HepG2 (cell line): Measurements from ENCODE around the gene ACOX3.

ENCODE experiments used
- CTCF ChIP-seq: sonication (generic); formaldehyde crosslinking; IDR thresholded peaks from 2 replicates; pipeline ENCODE4 v1.5.0; 2020; ENCODE audit warnings: mild to moderate bottlenecking, missing genetic modification reagents, moderate library complexity
- EZH2 ChIP-seq: conservative IDR thresholded peaks from 2 replicates; pipeline ENCODE4 v1.6.1; 2012; ENCODE audit warnings: mild to moderate bottlenecking, low read depth, low read length, moderate library complexity
- POLR2A ChIP-seq, 2 experiments: IDR thresholded peaks; 2 replicates each; pipeline ENCODE4 v1.6.1; 2011; ENCODE audit warnings: low read depth in 2 of 2, low read length in 2 of 2, mild to moderate bottlenecking in 1 of 2, moderate library complexity in 1 of 2; ENCODE audit not compliant: insufficient read depth in 1 of 2
- REST ChIP-seq, 2 experiments: IDR thresholded peaks; 2 replicates each; pipeline ENCODE4 v1.6.1; 2011 to 2012; ENCODE audit warnings: low read length in 2 of 2, borderline replicate concordance in 1 of 2, low read depth in 1 of 2, mild to moderate bottlenecking in 1 of 2, moderate library complexity in 1 of 2
- TF ChIP-seq, protein P1 (sequence below): sonication (generic); formaldehyde crosslinking; IDR thresholded peaks from 2 replicates; pipeline ENCODE4 v1.5.0; 2020; ENCODE audit warnings: mild to moderate bottlenecking, missing genetic modification reagents
- TF ChIP-seq, protein P2 (sequence below): sonication (generic); formaldehyde crosslinking; IDR thresholded peaks from 2 replicates; pipeline ENCODE4 v1.5.0; 2020; ENCODE audit warnings: missing genetic modification reagents

GRCh38 chr4:8345053-8345945 lies 95.2 kb downstream of the ACOX3 start:
- TF ChIP-seq, protein P1, sequence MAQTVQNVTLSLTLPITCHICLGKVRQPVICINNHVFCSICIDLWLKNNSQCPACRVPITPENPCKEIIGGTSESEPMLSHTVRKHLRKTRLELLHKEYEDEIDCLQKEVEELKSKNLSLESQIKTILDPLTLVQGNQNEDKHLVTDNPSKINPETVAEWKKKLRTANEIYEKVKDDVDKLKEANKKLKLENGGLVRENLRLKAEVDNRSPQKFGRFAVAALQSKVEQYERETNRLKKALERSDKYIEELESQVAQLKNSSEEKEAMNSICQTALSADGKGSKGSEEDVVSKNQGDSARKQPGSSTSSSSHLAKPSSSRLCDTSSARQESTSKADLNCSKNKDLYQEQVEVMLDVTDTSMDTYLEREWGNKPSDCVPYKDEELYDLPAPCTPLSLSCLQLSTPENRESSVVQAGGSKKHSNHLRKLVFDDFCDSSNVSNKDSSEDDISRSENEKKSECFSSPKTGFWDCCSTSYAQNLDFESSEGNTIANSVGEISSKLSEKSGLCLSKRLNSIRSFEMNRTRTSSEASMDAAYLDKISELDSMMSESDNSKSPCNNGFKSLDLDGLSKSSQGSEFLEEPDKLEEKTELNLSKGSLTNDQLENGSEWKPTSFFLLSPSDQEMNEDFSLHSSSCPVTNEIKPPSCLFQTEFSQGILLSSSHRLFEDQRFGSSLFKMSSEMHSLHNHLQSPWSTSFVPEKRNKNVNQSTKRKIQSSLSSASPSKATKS (CRISPR knock-in tag): no peak
- TF ChIP-seq, protein P2, sequence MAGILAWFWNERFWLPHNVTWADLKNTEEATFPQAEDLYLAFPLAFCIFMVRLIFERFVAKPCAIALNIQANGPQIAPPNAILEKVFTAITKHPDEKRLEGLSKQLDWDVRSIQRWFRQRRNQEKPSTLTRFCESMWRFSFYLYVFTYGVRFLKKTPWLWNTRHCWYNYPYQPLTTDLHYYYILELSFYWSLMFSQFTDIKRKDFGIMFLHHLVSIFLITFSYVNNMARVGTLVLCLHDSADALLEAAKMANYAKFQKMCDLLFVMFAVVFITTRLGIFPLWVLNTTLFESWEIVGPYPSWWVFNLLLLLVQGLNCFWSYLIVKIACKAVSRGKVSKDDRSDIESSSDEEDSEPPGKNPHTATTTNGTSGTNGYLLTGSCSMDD (CRISPR knock-in tag): no peak
- TF ChIP-seq CTCF (CRISPR knock-in tag) (no peak), EZH2 (no peak), REST (IDR thresholded peaks at IDR 0.05; ENCODE audit: borderline replicate concordance in 1 of 2, low read depth in 1 of 2, low read length in 2 of 2) (no peak), POLR2A (IDR thresholded peaks at IDR 0.05; ENCODE audit: insufficient read depth in 1 of 2, low read depth in 2 of 2, low read length in 2 of 2) (no peak)
